ENCODE data around the gene MGST2. TPM values are rescaled to one million over a fixed set of nuclear protein-coding genes. Genes with fewer than 3 reads are reported as not detected.

Gene MGST2
- total and polyA plus RNA-seq, 3 experiments from 2014 or later = 2.6 to 10.9 (median 4.6) TPM

- ChIA-PET CTCF (no interaction called here), POLR2A (no interaction called here)
- DNase-seq = no peak
- Histone ChIP-seq H3K27ac (ENCODE audit: low read depth, low read length) (no peak overlapping the region), H3K9me3 (ENCODE audit: low read length) (no peaks in the 10 kb centered on the region), H3K36me3 (ENCODE audit: insufficient read depth, low read length) (no peaks in the 10 kb centered on the region), H3K4me3 (ENCODE audit: low read length) (no peak overlapping the region), H3K27me3 (ENCODE audit: insufficient read depth, low read length, poor library complexity, severe bottlenecking) (no peaks in the 10 kb centered on the region), H3K4me1 (ENCODE audit: insufficient read depth, low read length) (no peaks in the 10 kb centered on the region)
- Mint-ChIP-seq H3K9me3 (no peaks in the 10 kb centered on the region), H3K36me3 (peaks cover 0 to 2% (median 2%) of the 10 kb centered on the region in 3 donors), H3K4me3 (no peak overlapping the region), H3K4me1 (no peaks in the 10 kb centered on the region), H3K27ac (no peak overlapping the region), H3K27me3 (peaks cover 0 to 1% of the 10 kb centered on the region in 2 donors)
These were observed 10.7 kb downstream of the MGST2 start for GRCh38 chr4:139676365-139676764.

DNA sequence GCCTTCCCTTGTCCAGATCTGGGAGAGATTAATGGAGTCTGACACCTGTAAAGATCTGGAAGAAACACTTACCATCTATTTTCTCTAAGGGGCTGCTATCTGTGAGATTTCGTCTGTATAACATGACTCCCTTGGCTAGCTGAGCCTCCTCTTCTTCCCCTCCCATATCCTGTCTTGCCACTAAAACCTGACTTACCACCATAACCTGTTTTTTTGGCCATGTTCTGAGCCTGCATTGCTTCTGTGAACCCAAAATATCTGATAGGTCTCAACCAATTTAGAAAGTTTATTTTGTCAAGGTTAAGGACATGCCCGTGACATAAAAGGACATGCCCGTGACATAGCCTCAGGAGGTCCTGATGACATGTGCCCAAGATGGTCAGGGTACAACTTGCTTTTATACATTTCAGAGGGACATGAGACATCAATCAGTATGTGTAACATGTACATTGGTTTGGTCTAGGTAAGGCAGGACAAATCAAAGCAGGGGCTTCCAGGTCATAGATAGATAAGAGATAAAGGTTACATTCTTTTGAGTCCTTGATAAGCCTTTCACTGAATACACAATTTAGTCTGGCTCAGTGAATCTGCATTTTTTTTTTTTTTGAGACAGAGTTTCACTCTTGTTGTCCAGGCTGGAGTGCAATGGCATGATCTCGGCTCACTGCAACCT lies 11.4 kb downstream of the MGST2 start:
- Mint-ChIP-seq H3K27ac (no peak overlapping the region), H3K36me3 (peaks cover 1 to 2% (median 2%) of the 10 kb centered on the region in 3 donors), H3K27me3 (peaks cover 0 to 1% of the 10 kb centered on the region in 2 donors), H3K9me3 (no peaks in the 10 kb centered on the region), H3K4me3 (no peak overlapping the region), H3K4me1 (no peaks in the 10 kb centered on the region)
- POLR2A ChIA-PET = no interaction called here
- H3K4me3 ChIP-seq (ENCODE audit: low read length) = no peak overlapping the region
- H3K36me3 ChIP-seq (ENCODE audit: insufficient read depth, low read length) = no peaks in the 10 kb centered on the region
- no peaks in the 10 kb centered on the region for H3K9me3 ChIP-seq (ENCODE audit: low read length)
- H3K27ac ChIP-seq (ENCODE audit: low read depth, low read length) = no peak overlapping the region
- no peaks in the 10 kb centered on the region for H3K4me1 ChIP-seq (ENCODE audit: insufficient read depth, low read length)
- no peak for DNase-seq
- no peaks in the 10 kb centered on the region for H3K27me3 ChIP-seq (ENCODE audit: insufficient read depth, low read length, poor library complexity, severe bottlenecking)
- CTCF ChIA-PET = no interaction called here

DNA sequence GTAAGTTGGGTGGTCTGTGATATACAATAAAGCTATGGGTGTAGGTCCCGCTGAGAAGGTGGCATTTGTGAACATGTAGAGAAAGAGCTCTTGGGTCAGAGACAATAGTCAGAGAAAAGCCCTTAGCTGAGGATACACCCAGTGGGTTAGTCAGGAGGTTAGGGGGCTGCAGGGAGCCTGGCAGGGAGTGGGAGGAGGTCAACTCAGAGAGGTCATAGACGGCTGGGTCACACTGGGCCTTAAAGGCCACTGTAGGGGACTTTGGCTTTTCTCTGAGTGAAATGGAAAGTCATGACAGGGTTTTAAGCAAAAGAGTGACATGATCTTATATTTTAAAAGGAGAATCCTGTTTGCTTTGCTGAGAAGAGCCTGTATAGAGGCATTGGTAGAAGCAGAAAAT lies 16.7 kb downstream of the MGST2 start:
- peaks cover 1 to 4% of the 10 kb centered on the region in 2 donors for H3K27me3 Mint-ChIP-seq
- peaks cover 0 to 10% (median 5%) of the 10 kb centered on the region in 3 donors for H3K4me1 Mint-ChIP-seq
- Histone ChIP-seq H3K4me1 (ENCODE audit: insufficient read depth, low read length) (no peaks in the 10 kb centered on the region), H3K9me3 (ENCODE audit: low read length) (no peaks in the 10 kb centered on the region), H3K36me3 (ENCODE audit: insufficient read depth, low read length) (no peaks in the 10 kb centered on the region), H3K27ac (ENCODE audit: low read depth, low read length) (no peak overlapping the region), H3K27me3 (ENCODE audit: insufficient read depth, low read length, poor library complexity, severe bottlenecking) (no peaks in the 10 kb centered on the region), H3K4me3 (ENCODE audit: low read length) (no peak overlapping the region)
- H3K27ac Mint-ChIP-seq = no peak overlapping the region
- H3K9me3 Mint-ChIP-seq = no peaks in the 10 kb centered on the region
- H3K36me3 Mint-ChIP-seq = peaks cover 2 to 11% (median 5%) of the 10 kb centered on the region in 3 donors
- no peak for DNase-seq
- CTCF ChIA-PET = no interaction called here
- POLR2A ChIA-PET = interaction anchor here (0.6 kb wide), 1 partner anchor 776 kb away, joined by 3 read pairs; no protein-coding TSS in a partner anchor
- H3K4me3 Mint-ChIP-seq = no peak overlapping the region

GRCh38 chr4:139682741-139683151 lies 17.1 kb downstream of the MGST2 start:
- Mint-ChIP-seq H3K27ac (no peak overlapping the region), H3K27me3 (peaks cover 1 to 4% of the 10 kb centered on the region in 2 donors), H3K4me1 (peaks cover 0 to 10% (median 5%) of the 10 kb centered on the region in 3 donors), H3K36me3 (peaks cover 2 to 11% (median 5%) of the 10 kb centered on the region in 3 donors), H3K9me3 (no peaks in the 10 kb centered on the region), H3K4me3 (no peak overlapping the region)
- no peak for DNase-seq
- H3K36me3 ChIP-seq (ENCODE audit: insufficient read depth, low read length) = no peaks in the 10 kb centered on the region
- no peak overlapping the region for H3K4me3 ChIP-seq (ENCODE audit: low read length)
- CTCF ChIA-PET = no interaction called here
- H3K9me3 ChIP-seq (ENCODE audit: low read length) = no peaks in the 10 kb centered on the region
- POLR2A ChIA-PET = interaction anchor here (0.6 kb wide), 1 partner anchor 777 kb away, joined by 3 read pairs; no protein-coding TSS in a partner anchor
- no peaks in the 10 kb centered on the region for H3K4me1 ChIP-seq (ENCODE audit: insufficient read depth, low read length)
- H3K27me3 ChIP-seq (ENCODE audit: insufficient read depth, low read length, poor library complexity, severe bottlenecking) = no peaks in the 10 kb centered on the region
- no peak overlapping the region for H3K27ac ChIP-seq (ENCODE audit: low read depth, low read length)

DNA sequence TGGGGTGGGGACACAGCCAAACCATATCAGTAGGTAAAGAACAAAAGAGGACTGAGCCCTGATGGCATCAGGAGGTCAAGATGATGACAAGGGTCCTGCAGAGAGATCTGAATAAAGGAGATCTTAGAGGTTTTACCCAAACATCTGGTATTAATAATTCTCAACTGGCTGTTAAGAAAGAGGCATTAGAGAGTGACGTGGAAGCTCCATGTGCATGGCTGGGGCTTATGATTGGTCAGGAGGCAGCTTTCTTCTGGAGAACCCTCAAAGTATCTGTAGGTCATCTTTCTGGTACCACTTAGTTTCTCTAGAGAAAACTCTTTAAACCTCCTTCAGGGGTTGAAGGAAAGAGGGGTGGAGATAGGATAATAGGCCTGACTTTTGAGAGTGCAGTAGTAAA lies 18.7 kb downstream of the MGST2 start:
- H3K27me3 ChIP-seq (ENCODE audit: insufficient read depth, low read length, poor library complexity, severe bottlenecking) = no peaks in the 10 kb centered on the region
- POLR2A ChIA-PET = no interaction called here
- H3K4me1 ChIP-seq (ENCODE audit: insufficient read depth, low read length) = no peaks in the 10 kb centered on the region
- no peak overlapping the region for H3K27ac ChIP-seq (ENCODE audit: low read depth, low read length)
- no peaks in the 10 kb centered on the region for H3K9me3 Mint-ChIP-seq
- H3K4me3 Mint-ChIP-seq = no peak overlapping the region
- H3K4me3 ChIP-seq (ENCODE audit: low read length) = no peak overlapping the region
- peaks cover 0 to 11% (median 5%) of the 10 kb centered on the region in 3 donors for H3K36me3 Mint-ChIP-seq
- peaks cover 0 to 10% (median 5%) of the 10 kb centered on the region in 3 donors for H3K4me1 Mint-ChIP-seq
- CTCF ChIA-PET = no interaction called here
- no peak for DNase-seq
- H3K27ac Mint-ChIP-seq = no peak overlapping the region
- no peaks in the 10 kb centered on the region for H3K9me3 ChIP-seq (ENCODE audit: low read length)
- peaks cover 1 to 4% of the 10 kb centered on the region in 2 donors for H3K27me3 Mint-ChIP-seq
- H3K36me3 ChIP-seq (ENCODE audit: insufficient read depth, low read length) = no peaks in the 10 kb centered on the region

GRCh38 chr4:139685180-139685579 lies 19.6 kb downstream of the MGST2 start:
- no peaks in the 10 kb centered on the region for H3K9me3 ChIP-seq (ENCODE audit: low read length)
- Mint-ChIP-seq H3K4me1 (peaks cover 0 to 10% (median 5%) of the 10 kb centered on the region in 3 donors), H3K27me3 (peaks cover 1 to 4% of the 10 kb centered on the region in 2 donors), H3K36me3 (peaks cover 0 to 11% (median 5%) of the 10 kb centered on the region in 3 donors), H3K4me3 (no peak overlapping the region), H3K9me3 (no peaks in the 10 kb centered on the region), H3K27ac (peak overlapping the region in 1 of 8 donors; percentile 40)
- DNase-seq = no peak
- ChIA-PET CTCF (no interaction called here), POLR2A (no interaction called here)
- no peak overlapping the region for H3K27ac ChIP-seq (ENCODE audit: low read depth, low read length)
- no peaks in the 10 kb centered on the region for H3K4me1 ChIP-seq (ENCODE audit: insufficient read depth, low read length)
- H3K36me3 ChIP-seq (ENCODE audit: insufficient read depth, low read length) = no peaks in the 10 kb centered on the region
- H3K4me3 ChIP-seq (ENCODE audit: low read length) = no peak overlapping the region
- H3K27me3 ChIP-seq (ENCODE audit: insufficient read depth, low read length, poor library complexity, severe bottlenecking) = no peaks in the 10 kb centered on the region

GRCh38 chr4:139686130-139686529 lies 20.5 kb downstream of the MGST2 start:
- POLR2A ChIA-PET = no interaction called here
- Mint-ChIP-seq H3K36me3 (peaks cover 0 to 11% (median 5%) of the 10 kb centered on the region in 3 donors), H3K4me3 (no peak overlapping the region), H3K4me1 (peaks cover 0 to 10% (median 5%) of the 10 kb centered on the region in 3 donors), H3K27ac (peak overlapping the region in 1 of 8 donors; percentile 72), H3K9me3 (no peaks in the 10 kb centered on the region), H3K27me3 (peaks cover 1 to 4% of the 10 kb centered on the region in 2 donors)
- CTCF ChIA-PET = no interaction called here
- H3K4me1 ChIP-seq (ENCODE audit: insufficient read depth, low read length) = no peaks in the 10 kb centered on the region
- no peak overlapping the region for H3K4me3 ChIP-seq (ENCODE audit: low read length)
- no peaks in the 10 kb centered on the region for H3K27me3 ChIP-seq (ENCODE audit: insufficient read depth, low read length, poor library complexity, severe bottlenecking)
- DNase-seq = no peak
- H3K27ac ChIP-seq (ENCODE audit: low read depth, low read length) = no peak overlapping the region
- no peaks in the 10 kb centered on the region for H3K9me3 ChIP-seq (ENCODE audit: low read length)
- H3K36me3 ChIP-seq (ENCODE audit: insufficient read depth, low read length) = no peaks in the 10 kb centered on the region

DNA sequence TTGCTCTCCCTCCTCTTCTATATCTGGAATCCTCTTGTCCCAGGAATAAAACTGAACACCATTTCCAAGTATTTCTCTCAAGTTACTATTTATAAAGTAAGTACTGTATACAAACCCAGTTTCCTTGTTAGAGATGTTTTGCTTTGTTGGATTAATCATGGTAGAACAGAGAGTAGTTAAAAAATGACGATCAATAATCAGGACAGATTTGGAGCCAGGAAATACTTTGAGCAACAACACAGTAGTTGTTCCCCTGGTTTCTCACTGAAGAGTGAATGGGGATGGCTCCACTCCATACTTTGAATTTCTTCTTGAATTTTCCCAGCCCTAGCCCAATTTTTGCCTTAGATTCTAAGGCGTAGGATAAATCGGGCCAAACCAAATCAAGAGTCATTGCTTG lies 21.4 kb downstream of the MGST2 start:
- no peaks in the 10 kb centered on the region for H3K36me3 ChIP-seq (ENCODE audit: insufficient read depth, low read length)
- no peak for DNase-seq
- Mint-ChIP-seq H3K36me3 (peaks cover 0 to 10% (median 5%) of the 10 kb centered on the region in 3 donors), H3K4me3 (no peak overlapping the region), H3K27me3 (peaks cover 1 to 4% of the 10 kb centered on the region in 2 donors), H3K27ac (no peak overlapping the region), H3K9me3 (no peaks in the 10 kb centered on the region), H3K4me1 (peaks cover 0 to 10% (median 5%) of the 10 kb centered on the region in 3 donors)
- H3K4me1 ChIP-seq (ENCODE audit: insufficient read depth, low read length) = no peaks in the 10 kb centered on the region
- no peak overlapping the region for H3K4me3 ChIP-seq (ENCODE audit: low read length)
- ChIA-PET POLR2A (no interaction called here), CTCF (no interaction called here)
- no peak overlapping the region for H3K27ac ChIP-seq (ENCODE audit: low read depth, low read length)
- no peaks in the 10 kb centered on the region for H3K27me3 ChIP-seq (ENCODE audit: insufficient read depth, low read length, poor library complexity, severe bottlenecking)
- H3K9me3 ChIP-seq (ENCODE audit: low read length) = no peaks in the 10 kb centered on the region

Data from CD8-positive, alpha-beta memory T cell (primary cell).